Measurements from ENCODE around the gene TIAM1.

The TIAM1 gene

DNA sequence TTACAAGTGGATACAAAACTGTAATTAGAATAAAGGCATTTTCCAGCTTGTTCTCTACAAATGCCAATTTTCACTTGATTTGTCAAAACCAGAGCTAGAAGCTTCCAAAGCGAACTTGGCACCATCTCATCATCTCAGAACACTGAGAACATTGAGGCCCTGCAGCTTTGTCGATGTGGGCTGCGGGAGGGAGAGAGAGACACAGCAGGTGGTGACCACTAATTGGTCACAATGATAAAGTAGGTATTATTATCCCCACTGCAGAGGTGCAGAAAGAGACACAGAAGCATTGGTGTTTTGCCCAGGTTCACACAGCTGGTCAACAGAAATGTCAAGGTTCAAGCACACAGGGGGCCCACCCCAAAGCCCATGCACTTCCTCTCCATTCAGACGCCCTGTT, 233.6 kb downstream of the TIAM1 start:
- DNase-seq (ENCODE audit: extremely low read depth, insufficient read length) = no peak
- Histone ChIP-seq H3K36me3 (ENCODE audit: control insufficient read depth, insufficient read depth, low read length) (no peaks in the 10 kb centered on the region), H3K27me3 (replicated peaks; ENCODE audit: control insufficient read depth, insufficient read depth, low read length) (no peaks in the 10 kb centered on the region), H3K4me3 (replicated peaks; ENCODE audit: low read depth, low read length) (no peak overlapping the region)
- TF ChIP-seq, protein P1, sequence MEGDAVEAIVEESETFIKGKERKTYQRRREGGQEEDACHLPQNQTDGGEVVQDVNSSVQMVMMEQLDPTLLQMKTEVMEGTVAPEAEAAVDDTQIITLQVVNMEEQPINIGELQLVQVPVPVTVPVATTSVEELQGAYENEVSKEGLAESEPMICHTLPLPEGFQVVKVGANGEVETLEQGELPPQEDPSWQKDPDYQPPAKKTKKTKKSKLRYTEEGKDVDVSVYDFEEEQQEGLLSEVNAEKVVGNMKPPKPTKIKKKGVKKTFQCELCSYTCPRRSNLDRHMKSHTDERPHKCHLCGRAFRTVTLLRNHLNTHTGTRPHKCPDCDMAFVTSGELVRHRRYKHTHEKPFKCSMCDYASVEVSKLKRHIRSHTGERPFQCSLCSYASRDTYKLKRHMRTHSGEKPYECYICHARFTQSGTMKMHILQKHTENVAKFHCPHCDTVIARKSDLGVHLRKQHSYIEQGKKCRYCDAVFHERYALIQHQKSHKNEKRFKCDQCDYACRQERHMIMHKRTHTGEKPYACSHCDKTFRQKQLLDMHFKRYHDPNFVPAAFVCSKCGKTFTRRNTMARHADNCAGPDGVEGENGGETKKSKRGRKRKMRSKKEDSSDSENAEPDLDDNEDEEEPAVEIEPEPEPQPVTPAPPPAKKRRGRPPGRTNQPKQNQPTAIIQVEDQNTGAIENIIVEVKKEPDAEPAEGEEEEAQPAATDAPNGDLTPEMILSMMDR (IDR thresholded peaks at IDR 0.05; ENCODE audit: insufficient read depth, low read length, poor library complexity, severe bottlenecking) = no peak

DNA sequence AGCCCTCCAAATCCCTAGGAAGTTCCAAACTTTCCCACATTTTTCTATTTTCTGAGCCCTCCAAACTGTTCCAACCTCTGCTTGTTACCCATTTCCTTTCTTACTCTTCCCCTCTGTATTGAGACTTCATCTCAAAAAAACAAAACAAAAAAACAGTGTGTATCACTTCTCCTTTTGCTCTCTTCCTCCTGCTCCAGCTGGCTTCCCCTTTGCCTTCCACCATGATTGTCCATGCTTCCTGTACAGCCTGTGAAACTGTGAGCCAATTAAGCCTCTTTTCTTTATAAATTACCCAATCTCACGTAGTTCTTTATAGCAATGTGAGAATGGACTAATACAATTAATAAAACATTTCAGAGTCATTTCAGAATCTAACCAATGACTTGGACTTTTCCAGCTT, 236.2 kb downstream of the TIAM1 start:
- no peak for DNase-seq (ENCODE audit: extremely low read depth, insufficient read length)
- H3K4me3 ChIP-seq (replicated peaks; ENCODE audit: low read depth, low read length) = no peak overlapping the region
- no peaks in the 10 kb centered on the region for H3K27me3 ChIP-seq (replicated peaks; ENCODE audit: control insufficient read depth, insufficient read depth, low read length)
- TF ChIP-seq, protein P1 (IDR thresholded peaks at IDR 0.05; ENCODE audit: insufficient read depth, low read length, poor library complexity, severe bottlenecking) = no peak
- no peaks in the 10 kb centered on the region for H3K36me3 ChIP-seq (ENCODE audit: control insufficient read depth, insufficient read depth, low read length)

GRCh38 chr21:31107176-31107785, 236.8 kb downstream of the TIAM1 start:
- Histone ChIP-seq H3K27me3 (replicated peaks; ENCODE audit: control insufficient read depth, insufficient read depth, low read length) (no peaks in the 10 kb centered on the region), H3K36me3 (ENCODE audit: control insufficient read depth, insufficient read depth, low read length) (no peaks in the 10 kb centered on the region), H3K4me3 (replicated peaks; ENCODE audit: low read depth, low read length) (no peak overlapping the region)
- TF ChIP-seq, protein P1 (IDR thresholded peaks at IDR 0.05; ENCODE audit: insufficient read depth, low read length, poor library complexity, severe bottlenecking) = no peak
- DNase-seq (ENCODE audit: extremely low read depth, insufficient read length) = no peak

- DNase-seq (ENCODE audit: extremely low read depth, insufficient read length) = no peak
- H3K36me3 ChIP-seq (ENCODE audit: control insufficient read depth, insufficient read depth, low read length) = no peaks in the 10 kb centered on the region
- TF ChIP-seq, protein P1 (IDR thresholded peaks at IDR 0.05; ENCODE audit: insufficient read depth, low read length, poor library complexity, severe bottlenecking) = no peak
- no peaks in the 10 kb centered on the region for H3K27me3 ChIP-seq (replicated peaks; ENCODE audit: control insufficient read depth, insufficient read depth, low read length)
- no peak overlapping the region for H3K4me3 ChIP-seq (replicated peaks; ENCODE audit: low read depth, low read length)
These were observed 240.3 kb downstream of the TIAM1 start for GRCh38 chr21:31103571-31104265.

DNA sequence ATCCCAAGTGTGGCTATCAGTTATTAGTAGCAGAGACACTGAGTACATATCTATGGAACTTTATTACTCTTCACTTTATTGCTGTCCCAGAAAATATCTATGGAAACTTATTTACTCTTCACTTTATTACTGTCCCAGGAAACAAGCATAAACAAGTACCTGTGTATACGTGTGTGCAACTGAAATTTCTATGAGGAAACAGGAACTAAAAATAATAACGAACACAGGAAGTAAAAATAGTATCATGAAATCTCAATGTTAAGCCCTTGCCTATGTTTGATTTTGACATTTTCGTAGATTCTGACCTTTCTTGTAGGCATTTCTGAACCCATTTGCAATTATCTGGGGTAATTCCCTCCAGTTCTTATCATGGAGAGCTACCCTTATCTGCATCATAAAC, 240.9 kb downstream of the TIAM1 start:
- no peak for DNase-seq (ENCODE audit: extremely low read depth, insufficient read length)
- no peak overlapping the region for H3K4me3 ChIP-seq (replicated peaks; ENCODE audit: low read depth, low read length)
- TF ChIP-seq, protein P1 (IDR thresholded peaks at IDR 0.05; ENCODE audit: insufficient read depth, low read length, poor library complexity, severe bottlenecking) = no peak
- no peaks in the 10 kb centered on the region for H3K36me3 ChIP-seq (ENCODE audit: control insufficient read depth, insufficient read depth, low read length)
- no peaks in the 10 kb centered on the region for H3K27me3 ChIP-seq (replicated peaks; ENCODE audit: control insufficient read depth, insufficient read depth, low read length)

Data from GM06990 (cell line).